ENCODE results near the gene LBHD2. TPM values are rescaled to one million over a fixed set of nuclear protein-coding genes. Genes with fewer than 3 reads are reported as not detected.

LBHD2 gene
- 1 to 10 TPM in 2 of 4 donors, not detected in 2; 1.4 to 2.1 TPM for total RNA-seq

- no peak for TF ChIP-seq CTCF (IDR thresholded peaks at IDR 0.05; ENCODE audit: low read depth)
These were observed at the start of gene LBHD2 for GRCh38 chr14:103084021-103084919. Gene LBHD2, plus strand, starts transcription at chr14:103084210. Its CDS starts 1,803 bp downstream, at chr14:103086013.

GRCh38 chr14:103041464-103041863, 42.5 kb upstream of the LBHD2 start:
- TF ChIP-seq CTCF (IDR thresholded peaks at IDR 0.05; ENCODE audit: low read depth), result no peak

GRCh38 chr14:103043257-103044015, 40.6 kb upstream of the LBHD2 start:
- no peak for TF ChIP-seq CTCF (IDR thresholded peaks at IDR 0.05; ENCODE audit: low read depth)

- TF ChIP-seq CTCF (IDR thresholded peaks at IDR 0.05; ENCODE audit: low read depth), result no peak
These were observed 38.6 kb upstream of the LBHD2 start for GRCh38 chr14:103045371-103045869.

DNA sequence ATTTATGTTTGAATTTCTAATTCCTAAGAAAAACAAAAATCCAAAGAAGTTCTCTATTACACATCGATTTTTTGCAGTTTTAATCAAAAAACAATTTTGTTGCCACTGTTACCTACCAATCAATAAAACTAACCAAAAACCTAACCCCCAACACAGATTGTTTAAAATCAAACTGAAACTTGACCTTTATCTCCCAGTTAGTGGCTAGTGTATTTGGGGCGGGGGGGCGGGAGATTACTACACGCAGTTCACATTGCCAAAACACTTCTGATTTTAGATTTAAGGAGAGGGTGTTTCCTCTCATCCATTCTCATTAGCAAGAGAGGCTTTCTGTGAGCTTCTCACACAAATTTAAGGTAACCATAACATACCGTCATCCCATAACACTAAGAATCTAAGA, 33.1 kb upstream of the LBHD2 start:
- no peak for TF ChIP-seq CTCF (IDR thresholded peaks at IDR 0.05; ENCODE audit: low read depth)

- no peak for TF ChIP-seq CTCF (IDR thresholded peaks at IDR 0.05; ENCODE audit: low read depth)
These were observed 31.6 kb upstream of the LBHD2 start for GRCh38 chr14:103052407-103052806.

GRCh38 chr14:103055695-103056094, 28.3 kb upstream of the LBHD2 start:
- no peak for TF ChIP-seq CTCF (IDR thresholded peaks at IDR 0.05; ENCODE audit: low read depth)
